NCI-H2196 (cell line): ENCODE measurements around the gene TVP23A.

ENCODE experiments used
- DNase-seq: peaks from one replicate; lab custom pipeline; 2025; ENCODE audit not compliant: unreplicated experiment; lab: John Stamatoyannopoulos, UW

TVP23A gene

DNA sequence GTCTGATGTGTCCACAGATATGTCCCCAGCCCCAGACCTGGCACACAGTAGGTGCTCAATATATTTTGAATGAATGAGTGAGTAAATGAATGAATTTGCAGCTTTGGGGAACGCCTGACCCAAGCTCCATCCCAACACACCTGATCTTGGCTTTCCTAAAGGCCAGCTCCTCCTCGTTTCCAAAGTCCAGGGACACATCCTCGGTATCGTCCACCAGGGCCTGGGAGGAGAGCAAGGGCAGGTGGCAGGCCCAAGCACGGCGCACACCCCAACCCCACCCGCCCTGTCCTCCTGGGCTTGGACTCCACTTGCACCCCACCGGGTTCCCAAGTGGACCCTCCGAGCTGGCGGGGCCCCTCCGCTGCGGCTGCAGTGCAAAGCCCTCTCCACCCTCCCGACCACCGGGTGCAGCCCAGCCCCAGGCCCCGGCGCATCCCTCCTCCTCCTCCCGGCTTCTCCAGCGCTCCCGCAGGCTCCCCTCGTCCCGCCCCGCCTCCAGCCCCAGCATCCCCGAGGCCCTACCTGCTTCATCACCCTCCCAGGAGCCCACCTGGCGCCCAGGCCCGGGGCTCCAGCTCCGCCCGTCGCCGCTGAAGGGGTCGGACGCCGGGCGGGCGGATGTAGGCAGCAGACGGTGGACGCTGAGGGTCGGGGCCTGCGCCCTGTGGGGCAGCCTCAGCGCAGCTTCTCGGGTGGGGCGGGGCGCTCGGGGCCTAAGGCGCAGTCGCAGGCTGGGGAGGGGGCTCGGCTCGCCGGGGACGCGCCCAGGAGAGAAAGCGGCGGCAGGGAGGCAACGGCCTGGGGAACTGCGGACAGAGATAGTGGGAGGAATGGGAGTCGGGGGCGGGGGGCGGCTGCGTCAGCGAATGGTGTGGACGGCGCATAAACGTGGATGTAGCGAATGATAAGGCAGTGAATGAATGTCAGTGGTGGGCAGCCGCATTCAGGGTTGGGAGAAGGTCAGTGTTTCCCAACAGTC, at the start of gene TVP23A:
Gene TVP23A, minus strand, starts transcription at position 832 of the 979 bp plus-strand sequence. Its CDS starts 301 bp downstream, at position 531.
- no peak for DNase-seq

DNA sequence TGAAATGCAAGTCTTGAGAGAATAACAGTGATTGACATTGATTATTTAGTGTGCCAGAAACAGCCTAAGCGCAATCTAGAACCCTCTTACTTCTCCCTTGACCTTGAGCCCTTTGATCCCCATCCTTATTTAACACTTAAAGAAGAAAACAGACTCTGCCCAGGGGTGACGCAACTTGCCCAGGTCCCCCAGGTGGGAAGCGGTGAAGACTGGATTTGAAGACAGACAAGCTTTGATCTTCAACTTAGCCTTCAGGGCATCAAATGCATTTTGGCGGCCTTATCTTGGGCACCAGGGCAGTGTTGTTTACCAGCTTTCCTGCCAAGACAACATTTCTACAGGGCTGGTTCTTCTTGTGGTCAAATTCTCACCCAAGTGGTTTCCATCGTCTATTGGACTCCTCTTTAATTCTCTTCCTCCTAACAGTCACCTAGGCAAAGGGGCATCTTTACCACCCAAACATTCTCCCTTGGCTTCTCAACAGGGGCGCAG, 49.6 kb upstream of the TVP23A start:
- no peak for DNase-seq

DNA sequence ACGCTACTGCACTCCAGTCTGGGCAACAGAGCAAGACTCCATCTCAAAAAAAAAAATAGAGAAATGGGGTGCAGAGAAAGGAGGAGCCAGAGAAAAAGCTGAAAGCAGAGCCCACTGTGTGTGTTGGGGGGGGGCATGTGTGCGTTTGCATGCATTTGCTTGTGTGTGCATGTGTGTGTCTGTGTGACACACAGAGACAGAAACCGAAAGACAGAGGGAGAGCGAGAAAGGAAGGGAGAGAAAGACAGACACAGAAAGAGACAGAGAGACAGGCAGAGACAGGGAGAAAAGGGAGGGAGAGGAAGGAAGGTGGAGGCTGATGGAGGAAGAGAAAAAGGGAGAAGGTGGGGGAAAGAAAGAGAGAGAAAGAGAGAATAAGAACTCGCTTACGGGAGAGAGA, 48.6 kb upstream of the TVP23A start:
- no peak for DNase-seq

DNA sequence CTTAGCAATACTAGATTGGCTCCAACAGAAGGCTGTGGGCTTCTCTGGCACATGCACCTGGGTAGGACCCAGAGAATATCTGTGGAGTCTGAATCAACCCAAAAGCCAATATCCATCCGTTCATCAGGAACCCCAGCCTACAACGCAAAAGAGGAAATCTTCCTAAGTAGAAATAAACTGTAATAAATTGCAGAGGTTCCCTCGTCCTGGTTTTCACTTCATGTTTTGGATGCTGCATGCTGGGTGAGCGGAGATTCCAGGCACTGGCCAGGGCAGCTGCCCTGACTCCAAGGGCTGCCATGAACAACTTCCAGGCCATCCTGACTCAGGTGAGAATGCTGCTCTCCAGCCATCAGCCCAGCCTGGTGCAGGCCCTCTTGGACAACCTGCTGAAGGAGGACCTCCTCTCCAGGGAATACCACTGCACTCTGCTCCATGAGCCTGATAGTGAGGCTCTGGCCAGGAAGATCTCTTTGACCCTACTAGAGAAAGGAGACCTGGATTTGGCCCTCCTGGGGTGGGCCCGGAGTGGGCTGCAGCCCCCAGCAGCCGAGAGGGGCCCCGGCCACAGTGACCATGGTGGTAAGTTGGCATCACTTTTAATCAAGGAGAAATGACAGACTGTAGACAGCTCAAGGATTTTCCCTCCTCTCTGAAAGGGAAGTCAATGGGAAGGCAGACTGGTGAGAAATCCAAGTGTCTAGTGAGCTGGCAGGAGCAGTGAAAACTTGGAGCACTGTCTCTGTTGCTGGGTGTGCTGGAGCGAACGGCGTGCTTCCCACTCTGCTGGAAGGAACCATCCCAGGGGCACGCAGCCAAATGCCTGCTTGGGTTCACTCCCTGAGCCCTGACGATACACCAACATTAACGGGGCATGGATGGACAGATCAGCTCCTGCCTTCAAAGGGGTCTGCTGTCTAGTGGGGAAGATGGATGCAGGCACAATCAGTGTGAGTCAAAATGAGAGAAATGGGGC, 47.7 kb upstream of the TVP23A start:
- DNase-seq: no peak

DNA sequence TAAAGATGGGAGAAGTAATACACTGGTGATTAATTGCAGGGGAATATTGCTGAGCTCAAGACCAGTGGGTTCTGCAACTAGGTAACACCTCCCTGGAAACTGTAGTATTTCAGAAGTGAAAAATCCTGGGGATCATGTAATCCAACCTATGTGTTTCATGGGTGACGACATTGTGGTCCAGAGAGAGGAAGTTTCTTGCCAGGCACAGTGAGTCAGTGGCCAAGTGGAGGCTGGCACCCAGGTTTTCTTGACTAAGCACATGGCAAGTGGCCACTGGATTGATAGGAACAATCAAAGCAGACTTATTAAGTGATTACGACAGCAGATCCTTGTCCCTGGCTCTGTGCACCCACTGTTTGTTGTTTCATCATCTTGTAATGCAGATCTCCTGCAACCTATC, 43.8 kb upstream of the TVP23A start:
- DNase-seq: peak; percentile 47

DNA sequence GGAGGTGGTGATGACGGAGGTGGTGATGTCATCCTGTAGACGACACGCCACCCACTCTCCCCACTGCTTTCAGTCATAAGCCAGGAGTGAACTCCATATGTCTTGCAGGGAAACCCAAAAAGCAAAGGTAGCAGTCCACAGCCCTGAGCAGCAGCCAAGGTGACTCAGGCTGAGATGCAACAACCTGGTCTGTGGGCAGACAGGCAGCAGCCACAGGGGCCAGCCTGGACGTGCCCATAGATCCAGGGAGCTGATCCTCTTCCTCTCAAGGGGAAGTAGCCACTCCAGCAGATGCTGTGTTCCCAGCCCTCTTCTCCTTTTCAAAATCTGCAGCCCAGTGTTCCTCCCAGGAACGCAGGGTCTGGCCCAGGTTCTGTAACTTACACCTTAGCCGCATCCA, 41.1 kb upstream of the TVP23A start:
- DNase-seq: no peak

GRCh38 chr16:10859020-10859419, 40.4 kb upstream of the TVP23A start:
- DNase-seq: no peak

DNA sequence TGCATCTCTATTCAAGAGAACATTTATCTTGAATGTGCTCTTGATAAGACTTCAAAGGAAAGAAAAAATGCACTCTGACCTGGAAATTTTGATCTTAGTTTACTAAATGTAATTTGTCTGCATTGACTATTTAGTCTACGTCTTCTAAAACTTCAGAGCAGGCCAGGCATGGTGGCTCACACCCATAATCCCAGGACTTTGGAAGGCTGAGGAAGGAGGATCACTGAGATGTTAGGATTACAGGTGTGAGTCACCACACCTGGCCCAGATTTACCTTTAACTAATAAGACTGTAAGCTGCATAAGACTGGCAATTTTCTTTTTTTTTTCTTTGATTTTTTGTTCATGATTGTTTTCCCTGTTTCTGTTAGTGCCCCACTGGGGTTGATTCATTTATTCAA, 39.6 kb upstream of the TVP23A start:
- no peak for DNase-seq

GRCh38 chr16:10856042-10856441, 37.4 kb upstream of the TVP23A start:
- DNase-seq: no peak

GRCh38 chr16:10852948-10853347, 34.4 kb upstream of the TVP23A start:
- DNase-seq: no peak

GRCh38 chr16:10852286-10852685, 33.7 kb upstream of the TVP23A start:
- DNase-seq: no peak

GRCh38 chr16:10851512-10851911, 32.9 kb upstream of the TVP23A start:
- DNase-seq: peak; percentile 52

GRCh38 chr16:10850478-10850850, 31.9 kb upstream of the TVP23A start:
- no peak for DNase-seq

DNA sequence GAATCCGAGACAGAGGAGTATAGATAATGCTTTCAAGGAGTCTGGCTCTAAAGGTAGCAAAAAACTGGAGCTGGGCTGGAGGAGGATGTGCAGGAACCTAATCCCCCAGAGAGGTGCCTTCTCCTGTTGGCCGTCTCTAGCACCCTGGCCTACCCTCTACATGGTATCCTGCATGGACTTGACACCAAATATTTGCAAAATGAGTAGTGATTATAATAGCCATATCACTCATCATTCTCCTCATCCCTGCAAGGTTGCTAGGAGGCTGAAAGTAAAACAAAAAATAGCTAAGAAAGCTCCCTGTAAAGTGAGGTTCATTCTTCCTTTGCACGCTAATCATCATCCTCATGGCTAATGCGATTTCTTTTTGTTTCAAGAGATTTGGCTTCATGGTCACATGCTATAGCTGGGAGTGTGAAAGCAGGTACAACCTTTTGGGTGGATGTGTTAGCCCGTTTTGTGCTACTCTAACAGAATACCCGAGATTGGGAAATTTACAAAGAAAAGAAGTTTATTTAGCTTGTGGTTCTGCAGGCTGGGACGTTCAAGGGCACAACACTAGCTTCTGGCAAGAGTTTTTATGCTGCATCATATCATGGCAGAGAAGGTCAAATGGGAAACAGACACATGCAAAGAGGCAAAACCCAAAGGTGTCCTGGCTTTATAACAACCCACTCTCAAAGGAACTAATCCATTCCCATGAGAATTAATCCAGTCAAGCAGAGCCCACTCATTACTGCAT, 31.3 kb upstream of the TVP23A start:
- no peak for DNase-seq

DNA sequence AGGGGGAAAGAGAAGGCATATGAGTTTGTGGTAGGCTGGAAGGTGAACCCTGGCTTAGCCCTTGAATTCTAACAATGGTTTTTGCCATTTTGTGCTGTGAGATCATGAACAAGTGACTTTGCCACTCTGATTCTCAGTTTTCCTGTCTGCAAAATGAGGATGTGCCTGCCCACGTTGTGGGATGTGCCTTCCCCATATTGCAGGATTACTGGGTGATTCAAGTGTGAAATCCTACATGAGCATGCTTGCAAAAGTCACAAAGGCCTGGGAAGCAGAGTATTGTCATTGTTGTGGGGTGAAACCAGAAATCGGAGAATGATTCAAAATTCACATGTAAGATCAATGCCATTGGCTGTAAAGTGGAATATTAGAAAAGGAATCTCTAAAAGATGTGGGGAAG, 28.6 kb upstream of the TVP23A start:
- DNase-seq: no peak

GRCh38 chr16:10846213-10846998, 27.8 kb upstream of the TVP23A start:
- DNase-seq: no peak

GRCh38 chr16:10840703-10841102, 22.1 kb upstream of the TVP23A start:
- DNase-seq: no peak

GRCh38 chr16:10839279-10839666, 20.7 kb upstream of the TVP23A start:
- no peak for DNase-seq

- DNase-seq: no peak
These were observed 20.2 kb upstream of the TVP23A start for GRCh38 chr16:10838621-10839278.
